GM23248 (cell line): ENCODE measurements around the gene LILRB5. TPM values are rescaled to one million over a fixed set of nuclear protein-coding genes. Genes with fewer than 3 reads are reported as not detected.
"Not testable (repeated sequence)": the region's sequence is repeated elsewhere in the genome, so short reads cannot be mapped to it uniquely, and the experiment has no call there.

Experiments
- DNase-seq: peaks from one replicate; pipeline ENCODE4 v3.0.0-alpha.2; 2015
- H2AFZ ChIP-seq: fragments of 200-600 bp; sonication (generic); 2 replicates; pipeline ENCODE4 v1.6.1; 2016; ENCODE audit warnings: antibody characterized with exemption
- H3F3A ChIP-seq: fragments of 200-600 bp; sonication (generic); 2 replicates; pipeline ENCODE4 v1.6.1; 2016; ENCODE audit warnings: mild to moderate bottlenecking, antibody characterized with exemption, mixed run types; ENCODE audit not compliant: insufficient read depth
- H3K27ac ChIP-seq: fragments of 200-600 bp; sonication (generic); 2 replicates; pipeline ENCODE4 v1.5.1; 2016; ENCODE audit warnings: mild to moderate bottlenecking
- H3K27me3 ChIP-seq: fragments of 200-600 bp; sonication (generic); replicated peaks from 2 replicates; pipeline ENCODE4 v1.6.1; 2016; ENCODE audit warnings: mild to moderate bottlenecking; ENCODE audit not compliant: insufficient read depth
- H3K36me3 ChIP-seq: fragments of 200-600 bp; sonication (generic); 2 replicates; pipeline ENCODE4 v1.6.1; 2016; ENCODE audit warnings: low read depth, mild to moderate bottlenecking
- H3K4me1 ChIP-seq: fragments of 200-600 bp; sonication (generic); 2 replicates; pipeline ENCODE4 v1.6.1; 2016; ENCODE audit warnings: mild to moderate bottlenecking; ENCODE audit not compliant: insufficient read depth
- H3K4me2 ChIP-seq: fragments of 200-600 bp; sonication (generic); one replicate; pipeline ENCODE4 v1.6.1; 2016; ENCODE audit warnings: mild to moderate bottlenecking; ENCODE audit not compliant: unreplicated experiment
- H3K4me3 ChIP-seq: fragments of 200-600 bp; sonication (generic); 2 replicates; pipeline ENCODE4 v1.5.1; 2016; ENCODE audit warnings: mild to moderate bottlenecking
- H3K79me2 ChIP-seq: fragments of 200-600 bp; sonication (generic); 2 replicates; pipeline ENCODE4 v1.6.1; 2016; ENCODE audit warnings: mild to moderate bottlenecking; ENCODE audit not compliant: insufficient read depth
- H3K9ac ChIP-seq: fragments of 200-600 bp; sonication (generic); 2 replicates; pipeline ENCODE4 v1.6.1; 2016; ENCODE audit warnings: mild to moderate bottlenecking
- H3K9me2 ChIP-seq: fragments of 200-600 bp; sonication (generic); 2 replicates; pipeline ENCODE4 v1.6.1; 2016; ENCODE audit warnings: mixed run types, mild to moderate bottlenecking, moderate library complexity; ENCODE audit not compliant: insufficient read depth
- H3K9me3 ChIP-seq: fragments of 200-600 bp; sonication (generic); one replicate; pipeline ENCODE4 v1.6.1; 2017; ENCODE audit warnings: low read depth
- H4K20me1 ChIP-seq: fragments of 200-600 bp; sonication (generic); 2 replicates; pipeline ENCODE4 v1.6.0; 2016; ENCODE audit not compliant: insufficient read depth
- EZH2 ChIP-seq: fragments of 200-600 bp; sonication (generic); IDR thresholded peaks from 2 replicates; pipeline ENCODE4 v1.6.1; 2018; ENCODE audit warnings: antibody characterized with exemption, mild to moderate bottlenecking; ENCODE audit not compliant: insufficient read depth, poor library complexity, severe bottlenecking
- EZH2phosphoT487 ChIP-seq: fragments of 200-600 bp; sonication (generic); IDR thresholded peaks from 2 replicates; pipeline ENCODE4 v1.6.1; 2018; ENCODE audit warnings: antibody characterized with exemption, moderate library complexity, mild to moderate bottlenecking, low read depth; ENCODE audit not compliant: insufficient read depth
- WGBS, 2 experiments: methylation state at CpG; one replicate each; pipeline ENCODE4 v1.1.6; 2015 to 2017; ENCODE audit warnings: low lambda C conversion rate in 2 of 2, low coverage in 1 of 2; ENCODE audit errors: missing lambda C conversion rate in 2 of 2; 5-methylcytosine and 5-hydroxymethylcytosine counted together
- in situ Hi-C: fragments of 300-500 bp; cut with MboI; formaldehyde crosslinking; loops from 2 replicates; pipeline ENCODE4 v1.15.0; 2020
- polyA plus RNA-seq: library from polyadenylated mRNA; unstranded; fragments of >200 nt; fragmentation: Nextera tagmentation; extraction: Ambion mirVana; gene quantifications from 2 replicates; pipeline ENCODE4 v1.2.1, GENCODE V29; 2016
- total RNA-seq: library from RNA; depleted of rRNA; stranded (reverse); fragments of >200 nt; shearing (Covaris generic); gene quantifications from 2 replicates; pipeline ENCODE4 v1.2.3, GENCODE V29; 2014

LILRB5 gene
- total and polyA plus RNA-seq, 2 experiments from 2014 or later, result not detected

GRCh38 chr19:54216869-54217268 lies 40.2 kb downstream of the LILRB5 start:
- H4K20me1 ChIP-seq, result no peaks in the 10 kb centered on the region
- no peak for TF ChIP-seq EZH2phosphoT487
- no peak for TF ChIP-seq EZH2
- H3K4me2 ChIP-seq, result no peak overlapping the region
- 88 to 92% methylated on average over 9 of the region's 9 CpGs for WGBS, 2 experiments
- no peaks in the 10 kb centered on the region for H3K9me3 ChIP-seq
- H3K36me3 ChIP-seq, result no peaks in the 10 kb centered on the region
- H3K4me1 ChIP-seq, result no peaks in the 10 kb centered on the region
- H3K9me2 ChIP-seq, result no peaks in the 10 kb centered on the region
- no peak overlapping the region for H3K4me3 ChIP-seq
- H3K79me2 ChIP-seq, result peaks cover 12% of the 10 kb centered on the region; the same call in 1 of the 2 replicates
- in situ Hi-C loops, result no loop called here
- DNase-seq, result no peak
- no peak overlapping the region for H3K27ac ChIP-seq
- H3K27me3 ChIP-seq, result no peaks in the 10 kb centered on the region
- no peaks in the 10 kb centered on the region for H3F3A ChIP-seq
- H3K9ac ChIP-seq, result no peak overlapping the region
- no peak overlapping the region for H2AFZ ChIP-seq

GRCh38 chr19:54214734-54215133 lies 42.3 kb downstream of the LILRB5 start:
- 84 to 91% methylated on average over 7 to 19 of the region's 19 CpGs for WGBS, 2 experiments
- H3K36me3 ChIP-seq, in situ Hi-C loops, H3K27me3 ChIP-seq, H3F3A ChIP-seq, H3K4me1 ChIP-seq, H4K20me1 ChIP-seq, H3K9ac ChIP-seq, H3K4me2 ChIP-seq, DNase-seq, H3K9me2 ChIP-seq, H2AFZ ChIP-seq, H3K9me3 ChIP-seq, H3K4me3 ChIP-seq, H3K27ac ChIP-seq: not testable (repeated sequence)
- peaks cover 27% of the 10 kb centered on the region; the same call in 1 of the 2 replicates for H3K79me2 ChIP-seq

GRCh38 chr19:54214217-54214616 lies 42.9 kb downstream of the LILRB5 start:
- H3K9me2 ChIP-seq, H4K20me1 ChIP-seq, H3K4me1 ChIP-seq, H3F3A ChIP-seq, H3K27me3 ChIP-seq, H3K4me2 ChIP-seq, H3K36me3 ChIP-seq, H3K4me3 ChIP-seq, DNase-seq, in situ Hi-C loops, H3K9me3 ChIP-seq, H2AFZ ChIP-seq, H3K27ac ChIP-seq, H3K9ac ChIP-seq: not testable (repeated sequence)
- 60 to 78% methylated on average over 3 to 5 of the region's 5 CpGs for WGBS, 2 experiments
- H3K79me2 ChIP-seq, result peaks cover 32% of the 10 kb centered on the region

- no peaks in the 10 kb centered on the region for H3K9me2 ChIP-seq
- no peak for TF ChIP-seq EZH2phosphoT487
- no peak for TF ChIP-seq EZH2
- H3F3A ChIP-seq, result peaks cover 31% of the 10 kb centered on the region
- H3K36me3 ChIP-seq, result peaks cover 14% of the 10 kb centered on the region; the same call in 1 of the 2 replicates
- peaks cover 62% of the 10 kb centered on the region for H3K79me2 ChIP-seq
- H3K27ac ChIP-seq, result no peak overlapping the region
- H3K4me3 ChIP-seq, result no peak overlapping the region
- no peak overlapping the region for H3K4me2 ChIP-seq
- no peak overlapping the region for H2AFZ ChIP-seq
- peaks cover 11% of the 10 kb centered on the region for H3K4me1 ChIP-seq
- H3K27me3 ChIP-seq, result no peaks in the 10 kb centered on the region
- 80 to 83% methylated on average over 12 of the region's 12 CpGs for WGBS, 2 experiments
- H4K20me1 ChIP-seq, result peaks cover 11% of the 10 kb centered on the region; the same call in 1 of the 2 replicates
- no peak for DNase-seq
- no peaks in the 10 kb centered on the region for H3K9me3 ChIP-seq
- in situ Hi-C loops, result no loop called here
- H3K9ac ChIP-seq, result no peak overlapping the region
Observed at GRCh38 chr19:54211235-54211634, 45.8 kb downstream of the LILRB5 start.

- Histone ChIP-seq H3K9me2 (no peaks in the 10 kb centered on the region), H3K27me3 (no peaks in the 10 kb centered on the region), H3K27ac (peak overlapping the region; percentile 70), H4K20me1 (peaks cover 12% of the 10 kb centered on the region; the same call in 1 of the 2 replicates), H3K4me2 (peak overlapping the region; percentile 7), H3K9ac (peak overlapping the region; percentile 60), H3F3A (peaks cover 35% of the 10 kb centered on the region), H2AFZ (no peak overlapping the region), H3K4me3 (no peak overlapping the region), H3K4me1 (peaks cover 12% of the 10 kb centered on the region), H3K36me3 (peaks cover 15% of the 10 kb centered on the region), H3K79me2 (peaks cover 75% of the 10 kb centered on the region), H3K9me3 (no peaks in the 10 kb centered on the region)
- TF ChIP-seq EZH2phosphoT487 (no peak), EZH2 (no peak)
- peak; percentile 96 for DNase-seq
- WGBS, 2 experiments, result 45 to 47% methylated on average over 10 of the region's 10 CpGs
- in situ Hi-C loops, result no loop called here
Observed at GRCh38 chr19:54209811-54210494, 47.1 kb downstream of the LILRB5 start.
